Keratinocyte (primary cell): Measurements from ENCODE around the gene TBCB. TPM values are rescaled to one million over a fixed set of nuclear protein-coding genes. Genes with fewer than 3 reads are reported as not detected.
A peak's percentile ranks its signal among the peaks of the same experiment; 100 is the strongest.

Experiments
- DNase-seq: peaks from one replicate; pipeline ENCODE4 v3.0.0-alpha.2; 2011; ENCODE audit warnings: low read depth, missing footprints, low spot score
- FAIRE-seq: peaks from 2 replicates; lab custom pipeline; 2011; peaks lifted over from hg19 to GRCh38; lab: Jason Lieb, UNC
- H2AFZ ChIP-seq: 2 replicates; pipeline ENCODE4 v1.6.0; 2012; ENCODE audit warnings: low read length, control low read depth, inconsistent platforms; ENCODE audit not compliant: control insufficient read depth
- H3K27ac ChIP-seq: 2 replicates; pipeline ENCODE4 v1.5.1; 2011; ENCODE audit warnings: low read length; ENCODE audit not compliant: control insufficient read depth, insufficient read depth
- H3K27me3 ChIP-seq: 3 replicates; pipeline ENCODE4 v1.6.0; 2011; ENCODE audit warnings: low read length; ENCODE audit not compliant: control insufficient read depth, insufficient read depth; ENCODE audit errors: extremely low read depth
- H3K36me3 ChIP-seq, 2 experiments: 2 replicates in 1 of 2; 3 replicates in 1 of 2; pipeline ENCODE4 v1.5.1; 2011; ENCODE audit warnings: low read length in 2 of 2, mild to moderate bottlenecking in 1 of 2; ENCODE audit not compliant: control insufficient read depth in 2 of 2, insufficient read depth in 2 of 2; ENCODE audit errors: extremely low read depth in 1 of 2
- H3K4me1 ChIP-seq: 3 replicates; pipeline ENCODE4 v1.5.1; 2011; ENCODE audit warnings: low read length; ENCODE audit not compliant: control insufficient read depth, insufficient read depth; ENCODE audit errors: extremely low read depth
- H3K4me2 ChIP-seq: 3 replicates; pipeline ENCODE4 v1.6.0; 2011; ENCODE audit warnings: low read depth, low read length; ENCODE audit not compliant: control insufficient read depth, insufficient read depth; ENCODE audit errors: extremely low read depth
- H3K4me3 ChIP-seq, 3 experiments: fragments of 200-600 bp in 1 of 3; sonication (generic) in 1 of 3; 2 replicates in 2 of 3; 3 replicates in 1 of 3; pipeline ENCODE4 v1.5.1; 2011 to 2016; ENCODE audit warnings: low read length in 3 of 3, mild to moderate bottlenecking in 3 of 3, control low read depth in 2 of 3, inconsistent platforms in 1 of 3, low read depth in 1 of 3, mixed read lengths in 1 of 3, mixed run types in 1 of 3, moderate library complexity in 1 of 3; ENCODE audit not compliant: control insufficient read depth in 2 of 3, insufficient read depth in 2 of 3; ENCODE audit errors: extremely low read depth in 1 of 3
- H3K79me2 ChIP-seq: 2 replicates; pipeline ENCODE4 v1.6.0; 2012; ENCODE audit warnings: low read length; ENCODE audit not compliant: control insufficient read depth, insufficient read depth
- H3K9ac ChIP-seq: 3 replicates; pipeline ENCODE4 v1.6.0; 2011; ENCODE audit warnings: low read length; ENCODE audit not compliant: control insufficient read depth, insufficient read depth; ENCODE audit errors: extremely low read depth
- H3K9me1 ChIP-seq: 3 replicates; pipeline ENCODE4 v1.6.0; 2011; ENCODE audit warnings: low read length; ENCODE audit not compliant: control insufficient read depth, insufficient read depth; ENCODE audit errors: extremely low read depth
- H3K9me3 ChIP-seq: 2 replicates; pipeline ENCODE4 v1.5.1; 2012; ENCODE audit warnings: low read depth, low read length; ENCODE audit not compliant: control insufficient read depth
- H4K20me1 ChIP-seq: 3 replicates; pipeline ENCODE4 v1.6.0; 2011; ENCODE audit warnings: low read length; ENCODE audit not compliant: control insufficient read depth, insufficient read depth; ENCODE audit errors: extremely low read depth
- CTCF ChIP-seq, 3 experiments: IDR thresholded peaks in 1 of 3; conservative IDR thresholded peaks in 1 of 3; optimal IDR thresholded peaks in 1 of 3; 2 replicates in 2 of 3; 3 replicates in 1 of 3; pipeline versions ENCODE3 to v1.5.1; 2011; ENCODE audit warnings: low read length in 3 of 3, mild to moderate bottlenecking in 3 of 3, moderate library complexity in 2 of 3, control low read depth in 1 of 3, inconsistent platforms in 1 of 3; ENCODE audit not compliant: insufficient read depth in 2 of 3; ENCODE audit errors: extremely low read depth in 1 of 3
- EZH2 ChIP-seq: IDR thresholded peaks from one replicate; pipeline ENCODE4 v1.6.1; 2012; ENCODE audit warnings: inconsistent platforms, mild to moderate bottlenecking, low read length, moderate library complexity
- dilution Hi-C: fragments of 300-500 bp; cut with MboI; formaldehyde crosslinking; loops from one replicate; pipeline ENCODE4 v1.7.0; 2020; ENCODE audit warnings: low sequenced_read_pairs; ENCODE audit not compliant: extremely low pct_ligation_motif_present
- polyA plus RNA-seq, 5 experiments: library from polyadenylated mRNA; depleted of rRNA in 3 of 5; stranded (reverse) in 3 of 5; stranded (forward) in 1 of 5; unstranded in 1 of 5; fragments of >200 nt; gene quantifications; 1 replicate in 1 of 5; 2 replicates in 3 of 5; 3 replicates in 1 of 5; pipeline versions ENCODE4 v1.2.1 to v1.2.3, GENCODE V29; 2011 to 2012; ENCODE audit warnings: missing spikeins in 2 of 5, low read depth in 1 of 5, low replicate concordance in 1 of 5

TBCB gene
- polyA plus RNA-seq, 1 donor (not counting 4 experiments of a cell fraction or from before 2014, with no cell fraction given): 183 TPM

GRCh38 chr19:36141039-36141927 lies 26.0 kb downstream of the TBCB start:
- Histone ChIP-seq H3K27ac (peak overlapping the region; percentile 98), H3K9me1 (peaks cover 2% of the 10 kb centered on the region), H3K4me2 (peak overlapping the region; percentile 89), H3K27me3 (no peaks in the 10 kb centered on the region), H3K36me3 (peaks cover 23 to 33% of the 10 kb centered on the region in 2 experiments), H2AFZ (no peak overlapping the region), H4K20me1 (peaks cover 8% of the 10 kb centered on the region), H3K4me1 (peaks cover 23% of the 10 kb centered on the region), H3K4me3 (peak overlapping the region; percentile 73 to 100 (median 89)), H3K79me2 (peaks cover 22% of the 10 kb centered on the region), H3K9me3 (no peaks in the 10 kb centered on the region), H3K9ac (peak overlapping the region; percentile 97)
- peak; percentile 71 for FAIRE-seq
- peak; percentile 87 for DNase-seq
- dilution Hi-C loops: no loop called here
- TF ChIP-seq EZH2: no peak
- TF ChIP-seq CTCF (optimal IDR thresholded peaks at IDR 0.05 in 1 of 3, IDR thresholded peaks at IDR 0.05 in 1 of 3, conservative IDR thresholded peaks at IDR 0.05 in 1 of 3; ENCODE audit: extremely low read depth in 1 of 3, insufficient read depth in 2 of 3, low read length in 3 of 3): no peak

GRCh38 chr19:36142046-36142445 lies 26.8 kb downstream of the TBCB start:
- H3K9me1 ChIP-seq: peaks cover 2% of the 10 kb centered on the region
- H3K9ac ChIP-seq: no peak overlapping the region
- no peak overlapping the region for H2AFZ ChIP-seq
- H3K27me3 ChIP-seq: no peaks in the 10 kb centered on the region
- no peak for TF ChIP-seq EZH2
- TF ChIP-seq CTCF (optimal IDR thresholded peaks at IDR 0.05 in 1 of 3, IDR thresholded peaks at IDR 0.05 in 1 of 3, conservative IDR thresholded peaks at IDR 0.05 in 1 of 3; ENCODE audit: extremely low read depth in 1 of 3, insufficient read depth in 2 of 3, low read length in 3 of 3): no peak
- H3K4me3 ChIP-seq: no peak overlapping the region
- no peaks in the 10 kb centered on the region for H3K9me3 ChIP-seq
- H3K4me1 ChIP-seq: peaks cover 15% of the 10 kb centered on the region
- peaks cover 8% of the 10 kb centered on the region for H4K20me1 ChIP-seq
- FAIRE-seq (no peak), DNase-seq (no peak)
- dilution Hi-C loops: no loop called here
- H3K36me3 ChIP-seq: peaks cover 29 to 37% of the 10 kb centered on the region in 2 experiments
- H3K27ac ChIP-seq: no peak overlapping the region
- H3K79me2 ChIP-seq: peaks cover 22% of the 10 kb centered on the region
- peak overlapping the region; percentile 89 for H3K4me2 ChIP-seq
